GM19452 (cell line): Measurements from ENCODE around the gene UBA3.

Source experiments
- ATAC-seq: cut with Tn5 transposase; IDR thresholded peaks from one replicate; pipeline ENCODE4 v1.9.1; 2021; ENCODE audit not compliant: unreplicated experiment

Gene UBA3

DNA sequence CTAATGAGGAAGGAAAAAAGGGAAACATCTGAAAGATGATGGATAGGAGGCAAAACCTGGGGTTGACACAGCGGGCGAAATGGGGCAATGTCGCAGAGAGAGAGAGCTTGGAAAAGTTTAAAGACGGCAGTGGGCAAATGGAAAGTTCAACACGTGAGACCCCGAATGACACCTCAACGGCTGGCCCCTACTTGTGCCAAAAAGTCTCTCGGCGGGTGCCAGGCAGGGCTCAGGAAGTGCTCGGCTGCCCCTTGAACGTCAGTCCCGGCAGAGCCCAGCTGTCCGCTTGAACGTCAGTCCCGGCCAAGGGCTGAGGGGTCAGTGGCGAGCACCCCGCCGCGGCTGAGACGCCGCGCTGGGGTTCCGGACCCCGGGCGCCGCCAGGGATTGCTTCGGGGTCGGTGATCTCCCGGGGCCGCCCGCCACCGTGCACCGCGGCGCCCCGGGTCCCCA, 67.3 kb downstream of the UBA3 start:
- ATAC-seq = peak; percentile 45

DNA sequence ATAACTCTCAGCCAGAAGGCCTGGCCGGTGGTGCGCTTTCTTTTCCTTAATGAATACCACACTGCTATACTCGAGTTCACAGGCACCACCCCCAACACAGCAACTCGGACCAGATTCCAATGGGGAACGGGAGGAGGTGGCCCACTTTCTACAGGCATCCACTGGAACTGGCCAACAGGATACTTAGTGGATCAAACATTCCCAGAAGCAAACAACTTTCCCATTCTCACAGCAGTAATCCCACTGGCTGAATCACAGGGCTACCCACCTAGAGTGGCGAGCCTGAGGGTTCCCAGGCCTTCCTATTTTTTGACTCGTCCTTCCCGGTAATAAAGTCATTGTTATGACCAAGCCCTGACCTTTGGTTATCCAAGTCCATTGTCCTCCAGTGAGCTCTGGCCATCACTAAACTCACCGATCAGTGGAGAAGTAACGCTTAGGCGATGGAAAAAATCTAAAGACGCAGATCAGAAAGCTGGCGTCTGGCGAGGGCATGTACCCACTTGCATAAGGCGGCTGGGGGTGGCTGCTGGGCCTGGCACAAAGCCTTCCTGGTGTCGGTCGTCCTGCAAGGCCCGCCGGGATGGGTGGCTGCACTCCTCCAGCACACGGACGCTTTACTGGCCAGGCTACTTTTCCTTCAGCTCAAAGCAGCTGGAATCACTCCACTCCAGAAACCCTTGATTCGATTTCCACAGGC, 67.9 kb downstream of the UBA3 start:
- ATAC-seq = no peak

DNA sequence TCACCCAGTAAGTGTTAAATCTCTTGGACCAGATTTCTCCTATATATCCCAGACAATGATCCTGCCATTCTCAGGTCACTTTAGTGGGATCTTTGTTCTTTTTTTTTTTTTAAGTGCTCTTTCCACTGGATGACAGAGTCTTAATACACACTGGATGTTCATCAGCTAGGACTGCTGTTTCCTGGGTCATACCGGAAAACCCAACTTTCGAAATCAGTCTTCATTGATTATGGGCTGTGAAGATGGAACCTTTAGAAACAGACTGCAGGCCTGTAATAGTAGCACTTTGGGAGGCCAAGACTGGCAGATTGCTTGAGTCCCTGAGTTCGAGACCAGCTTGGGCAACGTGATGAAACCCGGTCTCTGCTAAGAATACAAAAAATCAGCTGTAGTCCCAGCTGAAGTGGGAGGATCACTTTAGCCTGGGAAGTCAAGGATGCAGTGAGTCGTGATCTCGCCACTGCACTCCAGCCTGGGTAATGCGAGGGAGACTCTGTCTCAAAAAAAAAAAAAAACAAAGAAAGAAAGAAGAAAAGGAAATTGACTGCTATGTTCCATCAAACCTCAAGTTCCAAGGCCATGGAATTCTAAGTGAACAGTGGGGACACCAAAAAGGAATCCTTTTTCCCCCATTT, 69.0 kb downstream of the UBA3 start:
- no peak for ATAC-seq

DNA sequence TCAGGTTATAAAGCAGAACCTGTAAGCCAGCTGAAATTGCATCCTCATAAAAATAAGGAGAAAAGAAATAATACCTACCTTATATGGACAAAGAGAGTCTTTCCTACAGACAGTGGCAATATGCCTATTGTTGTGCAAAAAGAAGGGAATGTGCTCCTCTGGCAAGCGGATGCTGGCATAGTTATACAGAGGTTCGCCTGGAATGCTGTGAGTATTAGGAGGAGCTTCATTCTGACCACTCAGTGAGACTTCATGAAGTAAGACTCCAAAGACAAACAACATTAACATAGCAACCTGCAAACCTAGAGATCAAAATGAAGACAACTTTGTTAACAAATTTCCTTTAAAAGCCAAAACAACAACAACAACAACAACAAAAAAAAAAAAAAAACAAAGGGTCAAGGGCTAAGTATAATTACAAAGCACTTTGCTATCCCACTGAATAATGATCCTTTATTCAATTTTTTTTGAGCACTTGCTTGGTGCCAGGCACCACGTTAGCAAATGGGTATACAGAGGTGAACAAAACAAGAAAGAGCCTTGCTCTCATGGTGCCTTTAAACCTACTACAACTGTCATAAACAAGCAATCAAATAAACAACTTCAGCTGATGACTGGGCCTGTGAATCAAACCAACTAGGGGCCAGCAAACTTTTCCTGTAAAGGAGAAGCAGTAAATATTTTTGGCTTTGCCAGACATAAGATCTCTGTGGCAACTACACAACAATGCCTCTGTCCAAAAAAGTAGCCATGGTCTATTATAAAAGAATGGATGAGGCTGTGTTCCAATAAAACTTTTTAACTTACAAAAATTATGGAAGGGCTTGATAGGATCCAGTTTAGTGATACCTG, 70.4 kb downstream of the UBA3 start:
- ATAC-seq = no peak

DNA sequence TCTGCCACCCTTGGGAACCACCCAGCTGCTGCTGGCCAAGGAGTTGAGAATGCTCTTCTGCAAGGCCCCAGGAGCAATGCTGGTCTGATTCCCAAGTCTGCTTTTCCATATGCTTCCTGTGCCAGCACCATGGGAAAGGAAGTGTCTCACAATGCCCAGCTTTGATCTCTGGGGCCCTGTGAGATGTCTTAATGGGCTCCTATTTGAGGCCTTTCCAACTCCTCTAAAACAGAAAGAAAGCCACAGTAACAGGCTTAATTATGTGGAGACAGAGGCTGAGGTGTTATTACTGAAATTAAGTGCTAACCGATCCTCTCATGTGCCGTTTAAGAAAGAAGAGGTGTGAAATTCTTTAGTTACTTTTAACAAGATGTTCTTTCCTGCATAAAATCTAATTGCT, 71.2 kb downstream of the UBA3 start:
- ATAC-seq = no peak

DNA sequence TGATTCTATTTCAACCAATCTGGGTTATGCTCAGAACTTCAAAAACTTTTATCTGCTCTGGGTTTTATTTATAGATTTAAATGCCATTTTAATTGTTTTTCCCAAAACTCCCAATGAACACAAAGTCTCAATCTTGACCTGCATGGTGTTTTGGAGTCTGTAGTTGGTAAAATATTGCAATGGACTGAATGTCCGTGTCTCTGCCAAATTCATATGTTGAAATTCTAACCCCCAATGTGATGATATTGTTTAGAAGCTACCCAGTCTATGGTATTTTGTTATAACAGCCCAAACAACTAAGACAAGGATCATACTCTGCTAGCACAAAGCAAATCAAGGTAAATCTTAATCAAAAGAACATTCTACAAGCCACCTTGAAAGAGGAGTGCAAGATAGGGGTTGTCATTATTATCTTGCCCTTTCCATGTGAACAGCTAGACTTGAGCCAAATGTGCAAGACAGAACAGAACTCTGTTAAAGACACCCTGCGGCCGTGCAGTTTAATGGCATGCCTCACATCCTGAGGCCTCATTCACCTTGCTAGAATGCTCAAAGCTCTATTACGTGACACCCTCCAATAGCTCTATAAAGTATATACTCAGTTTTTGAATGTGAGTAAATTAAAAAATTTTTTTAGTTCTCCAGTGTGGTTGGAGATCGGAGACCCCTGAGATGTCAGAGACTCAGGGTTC, 74.2 kb downstream of the UBA3 start:
- no peak for ATAC-seq

DNA sequence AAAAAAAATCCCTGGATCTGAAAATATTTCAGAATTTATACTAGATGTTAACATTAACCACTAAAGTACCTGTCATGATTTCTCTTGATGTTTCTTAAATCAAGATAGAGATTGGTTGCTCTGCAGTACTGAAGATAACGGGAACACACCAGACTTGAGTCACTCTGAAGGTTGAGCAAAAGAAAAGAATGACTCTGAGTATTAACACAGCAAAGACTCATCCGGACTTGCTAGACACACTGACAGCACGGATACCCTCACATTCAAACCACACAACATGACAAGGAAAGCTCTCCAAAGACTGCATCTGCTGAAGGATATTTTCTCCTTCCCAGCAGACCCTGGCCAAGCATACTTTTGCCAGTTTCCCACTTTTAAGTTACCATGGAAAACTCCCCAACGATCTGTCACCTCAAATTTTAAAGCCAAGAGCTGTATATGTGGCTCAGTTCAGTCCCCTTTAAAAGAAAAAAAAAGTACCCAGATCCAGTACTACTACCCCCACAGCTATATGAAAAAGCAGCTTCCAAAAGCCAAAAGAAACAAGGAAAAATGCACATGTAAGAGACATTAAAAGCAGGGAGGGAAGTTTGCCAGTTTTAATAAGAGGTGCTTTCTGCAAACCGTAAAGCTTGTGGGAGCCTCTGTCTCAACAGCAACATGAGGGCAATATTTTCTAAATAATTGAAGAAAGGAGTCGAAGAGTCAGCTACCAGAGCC, 74.9 kb downstream of the UBA3 start:
- no peak for ATAC-seq
